H1 (cell line): ENCODE results near the gene CC2D1A. TPM values are rescaled to one million over a fixed set of nuclear protein-coding genes. Genes with fewer than 3 reads are reported as not detected.

Experiments
- POLR2A ChIP-seq, 2 experiments: IDR thresholded peaks; 1 replicate in 1 of 2; 2 replicates in 1 of 2; pipeline ENCODE4 v1.6.1; 2011; ENCODE audit warnings: low read depth in 2 of 2, low read length in 2 of 2, mild to moderate bottlenecking in 2 of 2; ENCODE audit errors: control extremely low read depth in 1 of 2
- polyA plus RNA-seq, 7 experiments: library from polyadenylated mRNA; depleted of rRNA in 3 of 7; stranded (reverse) in 5 of 7; unstranded in 2 of 7; fragments of >200 nt in 5 of 7; fragments of 200-250 nt in 2 of 7; gene quantifications; 1 replicate in 5 of 7; 2 replicates in 1 of 7; 4 replicates in 1 of 7; pipeline versions ENCODE4 v1.2.1 to v1.2.3, GENCODE V29; 2011 to 2013; ENCODE audit warnings: missing spikeins in 2 of 7, mixed read lengths in 2 of 7
- total RNA-seq: library from RNA; stranded (reverse); fragmentation: NEBNext Ultra II Directional; extraction: Animal tissue kit (Norgen Biotek cat#: 25700); gene quantifications from 2 replicates; pipeline ENCODE4 v1.2.1, GENCODE V29; 2021
- TF ChIP-seq, protein P1 (sequence below): IDR thresholded peaks from 2 replicates; pipeline ENCODE4 v1.6.1; 2012; ENCODE audit warnings: inconsistent platforms

The CC2D1A gene
- total and polyA plus RNA-seq, 2 of the 8 experiments (the other 6 are each of a cell fraction or from before 2014, with no cell fraction given): 12.5 to 33.0 TPM

DNA sequence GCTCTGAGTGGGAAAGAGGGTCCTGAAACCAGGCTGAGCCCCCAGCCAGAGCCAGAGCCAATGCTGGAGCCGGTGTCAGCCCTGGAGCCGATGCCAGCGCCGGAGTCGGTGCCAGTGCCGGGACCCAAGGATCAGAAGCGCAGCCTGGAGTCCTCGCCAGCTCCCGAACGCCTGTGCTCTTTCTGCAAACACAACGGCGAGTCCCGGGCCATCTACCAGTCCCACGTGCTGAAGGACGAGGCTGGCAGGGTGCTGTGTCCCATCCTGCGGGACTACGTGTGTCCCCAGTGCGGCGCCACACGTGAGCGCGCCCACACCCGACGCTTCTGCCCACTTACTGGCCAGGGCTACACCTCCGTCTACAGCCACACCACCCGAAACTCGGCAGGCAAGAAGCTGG, 28.7 kb upstream of the CC2D1A start (continued):
- TF ChIP-seq, protein P1, sequence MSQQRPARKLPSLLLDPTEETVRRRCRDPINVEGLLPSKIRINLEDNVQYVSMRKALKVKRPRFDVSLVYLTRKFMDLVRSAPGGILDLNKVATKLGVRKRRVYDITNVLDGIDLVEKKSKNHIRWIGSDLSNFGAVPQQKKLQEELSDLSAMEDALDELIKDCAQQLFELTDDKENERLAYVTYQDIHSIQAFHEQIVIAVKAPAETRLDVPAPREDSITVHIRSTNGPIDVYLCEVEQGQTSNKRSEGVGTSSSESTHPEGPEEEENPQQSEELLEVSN: no peak
- TF ChIP-seq POLR2A (IDR thresholded peaks at IDR 0.05; ENCODE audit: control extremely low read depth in 1 of 2, low read depth in 2 of 2, low read length in 2 of 2): no peak
